Activated CD4-positive, alpha-beta T cell treated with anti-CD3 and anti-CD28 coated beads, Interleukin-2, amount 50 U/mL, for 4 hours (primary cell): ENCODE measurements around the gene POFUT2.

ENCODE experiments used
- DNase-seq, 2 experiments: peaks; one replicate each; pipeline ENCODE4 v3.0.0-alpha.2; 2020

POFUT2 gene

DNA sequence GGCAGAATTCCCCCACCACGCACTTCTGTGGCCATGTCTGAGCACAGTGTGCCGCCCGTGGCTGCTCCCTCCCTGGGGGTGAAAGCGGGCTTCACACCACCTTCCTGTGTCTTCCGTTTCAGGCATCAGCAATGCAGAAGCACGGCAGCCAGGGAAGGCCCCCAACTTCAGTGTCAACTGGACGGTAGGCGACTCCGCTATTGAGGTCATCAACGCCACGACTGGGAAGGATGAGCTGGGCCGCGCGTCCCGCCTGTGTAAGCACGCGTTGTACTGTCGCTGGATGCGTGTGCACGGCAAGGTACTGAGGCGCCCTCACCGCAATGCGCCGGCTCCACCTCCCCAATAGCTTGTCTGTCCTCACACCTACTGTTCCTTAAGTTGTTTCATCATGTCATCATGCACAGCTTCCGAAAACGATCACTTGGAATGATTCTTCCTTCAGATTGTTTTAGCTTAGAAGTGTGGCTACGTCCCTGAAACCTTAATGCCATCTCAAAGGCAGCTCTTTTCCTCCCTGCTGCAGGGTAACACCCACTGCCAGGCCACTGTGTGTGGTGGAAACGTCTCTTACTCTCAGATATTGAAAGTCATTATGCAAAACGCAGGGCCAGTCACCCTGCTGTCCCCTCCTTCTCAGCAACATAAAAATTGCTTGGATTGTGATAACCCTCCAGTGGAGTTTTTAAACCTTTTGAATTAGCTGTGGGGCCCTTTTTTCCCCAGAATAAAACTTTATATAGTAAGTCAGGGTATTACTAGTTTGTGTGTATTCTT is 66.8 kb downstream of the POFUT2 start:
- no peak for DNase-seq

DNA sequence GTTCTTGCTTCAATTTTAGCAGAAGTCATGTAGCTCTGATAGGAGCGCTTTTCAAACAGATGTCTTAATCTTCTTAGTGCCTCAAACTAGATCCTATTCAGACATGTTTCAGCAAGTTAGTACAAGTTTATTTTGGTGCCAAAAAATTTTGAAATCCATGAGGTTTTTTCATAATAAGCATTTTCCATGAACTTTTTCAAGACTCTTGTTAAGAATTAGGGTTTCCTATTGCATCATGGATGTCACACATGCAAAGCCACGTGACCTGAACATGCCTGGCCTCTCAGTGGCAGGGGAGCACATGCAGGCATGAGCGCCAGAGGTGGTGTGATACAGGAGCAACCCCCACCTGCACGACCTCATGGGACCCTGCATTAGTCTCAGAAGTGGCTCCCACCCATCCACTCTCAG is 67.6 kb downstream of the POFUT2 start:
- no peak for DNase-seq

GRCh38 chr21:45219517-45219916 is 68.2 kb downstream of the POFUT2 start:
- DNase-seq: no peak

DNA sequence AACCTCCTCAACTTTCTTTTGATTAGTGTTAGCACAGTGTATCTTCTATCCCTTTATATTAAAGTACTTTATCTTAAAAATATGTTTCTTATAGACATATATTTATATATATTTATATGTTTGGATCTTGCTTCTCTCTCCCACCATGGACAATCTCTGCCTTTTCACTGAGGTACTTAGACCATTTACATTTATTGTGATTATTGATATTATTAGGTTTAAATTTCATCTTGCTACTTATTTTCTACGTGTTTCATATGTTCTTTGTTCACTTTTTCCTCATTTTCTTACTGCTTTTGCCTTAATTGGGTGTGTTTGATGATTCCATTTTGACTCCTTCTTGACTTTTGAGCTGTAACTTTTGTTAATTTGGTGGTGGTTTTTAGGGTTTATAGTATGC is 70.7 kb downstream of the POFUT2 start:
- DNase-seq: no peak

DNA sequence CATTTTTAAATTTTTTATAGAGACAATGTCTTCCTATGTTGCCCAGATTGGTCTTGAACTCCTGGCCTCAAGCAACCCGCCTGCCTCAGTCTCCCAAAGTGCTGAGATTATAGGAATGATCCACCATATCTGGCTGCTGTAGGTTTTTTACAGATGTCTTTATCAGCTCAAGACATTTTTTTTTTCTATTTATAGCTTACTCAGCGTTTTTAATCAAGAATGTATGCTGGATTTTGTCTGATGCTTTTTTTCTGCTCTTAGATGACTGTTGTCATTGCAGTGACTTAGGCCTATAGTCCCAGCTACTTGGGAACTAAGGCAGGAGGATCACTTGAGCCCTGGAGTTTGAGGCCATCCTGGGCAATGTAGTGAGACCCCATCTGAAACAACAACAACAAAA is 72.5 kb downstream of the POFUT2 start:
- no peak for DNase-seq
